ENCODE data around the gene THRB.

GRCh38 chr3:24415824-24416223 is 78.8 kb downstream of the THRB start:
- no peak for TF ChIP-seq CTCF (IDR thresholded peaks at IDR 0.05)
- TF ChIP-seq POLR2AphosphoS5 (IDR thresholded peaks at IDR 0.05; ENCODE audit: low read depth, low read length), result no peak
- TF ChIP-seq EZH2phosphoT487 (IDR thresholded peaks at IDR 0.05; ENCODE audit: borderline replicate concordance, low read depth), result no peak
- no peak for TF ChIP-seq RFX5 (IDR thresholded peaks at IDR 0.05; ENCODE audit: low read length)
- no peak for TF ChIP-seq REST (IDR thresholded peaks at IDR 0.05; ENCODE audit: low read depth, low read length)
- TF ChIP-seq USF2 (IDR thresholded peaks at IDR 0.05; ENCODE audit: borderline replicate concordance, low read depth, low read length), result no peak
- TF ChIP-seq IRF3 (IDR thresholded peaks at IDR 0.05; ENCODE audit: low read depth, low read length), result no peak
- TF ChIP-seq SIN3A (IDR thresholded peaks at IDR 0.05; ENCODE audit: borderline replicate concordance, low read depth, low read length), result no peak
- no peak for TF ChIP-seq PBX3 (IDR thresholded peaks at IDR 0.05)
- TF ChIP-seq FOSL2 (IDR thresholded peaks at IDR 0.05; ENCODE audit: borderline replicate concordance, low read depth), result no peak
- no peak for TF ChIP-seq GABPA (IDR thresholded peaks at IDR 0.05; ENCODE audit: low read depth)
- no peak for TF ChIP-seq RAD21 (IDR thresholded peaks at IDR 0.05; ENCODE audit: low read length)
